Hematopoietic multipotent progenitor cell treated with erythropoietin and hydrocortisone succinate and interleukin-3 and kit ligand, for 17 days (in vitro differentiated cells): Measurements from ENCODE around the gene CACNA2D2.

ENCODE experiments used
- DNase-seq: peaks from one replicate; pipeline ENCODE4 v3.0.0-alpha.2; 2015; ENCODE audit warnings: low spot score

CACNA2D2 gene

GRCh38 chr3:50464569-50464968 is 38.9 kb downstream of the CACNA2D2 start:
- DNase-seq, result no peak

- DNase-seq, result no peak
These were observed 43.6 kb downstream of the CACNA2D2 start for GRCh38 chr3:50459785-50460184.

- DNase-seq, result no peak
These were observed 45.4 kb downstream of the CACNA2D2 start for GRCh38 chr3:50457988-50458387.

GRCh38 chr3:50455161-50456018 is 48.0 kb downstream of the CACNA2D2 start:
- DNase-seq, result no peak

GRCh38 chr3:50454481-50455070 is 48.9 kb downstream of the CACNA2D2 start:
- DNase-seq, result no peak

GRCh38 chr3:50453907-50454306 is 49.5 kb downstream of the CACNA2D2 start:
- DNase-seq, result no peak

GRCh38 chr3:50450209-50450921 is 53.1 kb downstream of the CACNA2D2 start:
- no peak for DNase-seq

- no peak for DNase-seq
These were observed 54.5 kb downstream of the CACNA2D2 start for GRCh38 chr3:50448752-50449539.

GRCh38 chr3:50447290-50447840 is 56.1 kb downstream of the CACNA2D2 start:
- DNase-seq, result no peak

- no peak for DNase-seq
These were observed 57.5 kb downstream of the CACNA2D2 start for GRCh38 chr3:50445919-50446318.

- no peak for DNase-seq
These were observed 58.7 kb downstream of the CACNA2D2 start for GRCh38 chr3:50444782-50445181.

GRCh38 chr3:50444213-50444612 is 59.2 kb downstream of the CACNA2D2 start:
- no peak for DNase-seq

- no peak for DNase-seq
These were observed 60.4 kb downstream of the CACNA2D2 start for GRCh38 chr3:50442945-50443579.

GRCh38 chr3:50441424-50442217 is 61.8 kb downstream of the CACNA2D2 start:
- DNase-seq, result no peak

GRCh38 chr3:50436114-50436674 is 67.2 kb downstream of the CACNA2D2 start:
- DNase-seq, result peak; percentile 67

- DNase-seq, result no peak
These were observed 67.9 kb downstream of the CACNA2D2 start for GRCh38 chr3:50435371-50436113.

- DNase-seq, result no peak
These were observed 69.5 kb downstream of the CACNA2D2 start for GRCh38 chr3:50433954-50434353.

GRCh38 chr3:50430950-50431435 is 72.4 kb downstream of the CACNA2D2 start:
- DNase-seq, result no peak

- no peak for DNase-seq
These were observed 73.2 kb downstream of the CACNA2D2 start for GRCh38 chr3:50430191-50430590.
